GM12873 (cell line): ENCODE measurements around the gene BACH1.

ENCODE experiments used
- TF ChIP-seq, protein P1 (sequence below): IDR thresholded peaks from 2 replicates; pipeline ENCODE4 v1.5.1; 2012; ENCODE audit warnings: low read depth, mild to moderate bottlenecking, moderate library complexity, low read length, control low read depth; ENCODE audit not compliant: insufficient read depth; ENCODE audit errors: missing control alignments

Gene BACH1

DNA sequence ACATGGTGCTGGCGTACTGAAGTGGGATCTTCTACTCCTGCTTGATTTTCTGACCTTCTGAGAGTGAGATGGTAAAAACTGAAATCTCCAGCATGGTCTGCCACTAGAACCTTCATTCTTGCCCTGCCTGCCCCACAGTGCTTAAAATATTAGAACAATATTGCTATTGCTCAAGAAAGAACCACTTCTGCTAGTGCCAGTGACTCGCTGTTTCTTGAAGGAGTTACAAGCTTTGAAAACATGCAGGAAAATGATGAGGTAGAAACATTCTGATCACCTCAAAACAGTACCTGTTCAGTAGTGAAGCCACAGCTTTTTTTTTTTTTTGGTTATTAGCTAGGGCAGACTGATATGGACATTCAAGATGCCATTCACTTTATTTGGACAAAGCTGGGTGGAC is 95.3 kb downstream of the BACH1 start:
- TF ChIP-seq, protein P1, sequence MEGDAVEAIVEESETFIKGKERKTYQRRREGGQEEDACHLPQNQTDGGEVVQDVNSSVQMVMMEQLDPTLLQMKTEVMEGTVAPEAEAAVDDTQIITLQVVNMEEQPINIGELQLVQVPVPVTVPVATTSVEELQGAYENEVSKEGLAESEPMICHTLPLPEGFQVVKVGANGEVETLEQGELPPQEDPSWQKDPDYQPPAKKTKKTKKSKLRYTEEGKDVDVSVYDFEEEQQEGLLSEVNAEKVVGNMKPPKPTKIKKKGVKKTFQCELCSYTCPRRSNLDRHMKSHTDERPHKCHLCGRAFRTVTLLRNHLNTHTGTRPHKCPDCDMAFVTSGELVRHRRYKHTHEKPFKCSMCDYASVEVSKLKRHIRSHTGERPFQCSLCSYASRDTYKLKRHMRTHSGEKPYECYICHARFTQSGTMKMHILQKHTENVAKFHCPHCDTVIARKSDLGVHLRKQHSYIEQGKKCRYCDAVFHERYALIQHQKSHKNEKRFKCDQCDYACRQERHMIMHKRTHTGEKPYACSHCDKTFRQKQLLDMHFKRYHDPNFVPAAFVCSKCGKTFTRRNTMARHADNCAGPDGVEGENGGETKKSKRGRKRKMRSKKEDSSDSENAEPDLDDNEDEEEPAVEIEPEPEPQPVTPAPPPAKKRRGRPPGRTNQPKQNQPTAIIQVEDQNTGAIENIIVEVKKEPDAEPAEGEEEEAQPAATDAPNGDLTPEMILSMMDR: no peak
